GM21360 (cell line): ENCODE results near the gene ABAT.
"Not testable (repeated sequence)": the region's sequence is repeated elsewhere in the genome, so short reads cannot be mapped to it uniquely, and the experiment has no call there.

ENCODE experiments used
- ATAC-seq: cut with Tn5 transposase; IDR thresholded peaks from one replicate; pipeline ENCODE4 v1.9.1; 2021; ENCODE audit warnings: mild to moderate bottlenecking, moderate library complexity; ENCODE audit not compliant: unreplicated experiment

ABAT gene

GRCh38 chr16:8678068-8678927, 3.9 kb downstream of the ABAT start:
- ATAC-seq = no peak

- no peak for ATAC-seq
Observed at GRCh38 chr16:8679151-8679550, 4.7 kb downstream of the ABAT start.

GRCh38 chr16:8682551-8683259, 8.3 kb downstream of the ABAT start:
- no peak for ATAC-seq

- ATAC-seq = no peak
Observed at GRCh38 chr16:8683640-8684039, 9.2 kb downstream of the ABAT start.

GRCh38 chr16:8685617-8686016, 11.2 kb downstream of the ABAT start:
- no peak for ATAC-seq

GRCh38 chr16:8686031-8686621, 11.7 kb downstream of the ABAT start:
- ATAC-seq = no peak

GRCh38 chr16:8686879-8687278, 12.5 kb downstream of the ABAT start:
- no peak for ATAC-seq

GRCh38 chr16:8689686-8690085, 15.3 kb downstream of the ABAT start:
- no peak for ATAC-seq

GRCh38 chr16:8691728-8692127, 17.3 kb downstream of the ABAT start:
- ATAC-seq = no peak

- ATAC-seq = no peak
Observed at GRCh38 chr16:8694795-8695728, 20.6 kb downstream of the ABAT start.

GRCh38 chr16:8696880-8697279, 22.5 kb downstream of the ABAT start:
- ATAC-seq = no peak

- no peak for ATAC-seq
Observed at GRCh38 chr16:8697965-8698364, 23.5 kb downstream of the ABAT start.

GRCh38 chr16:8703693-8704092, 29.3 kb downstream of the ABAT start:
- ATAC-seq = no peak

- ATAC-seq = no peak
Observed at GRCh38 chr16:8704098-8704497, 29.7 kb downstream of the ABAT start.

GRCh38 chr16:8705100-8705822, 30.8 kb downstream of the ABAT start:
- not testable (repeated sequence) for ATAC-seq

GRCh38 chr16:8708536-8708935, 34.1 kb downstream of the ABAT start:
- no peak for ATAC-seq

- ATAC-seq = no peak
Observed at GRCh38 chr16:8712589-8713361, 38.4 kb downstream of the ABAT start.

GRCh38 chr16:8713635-8714172, 39.3 kb downstream of the ABAT start:
- no peak for ATAC-seq

GRCh38 chr16:8714174-8714573, 39.8 kb downstream of the ABAT start:
- ATAC-seq = no peak
